H1 (cell line): ENCODE results near the gene RBMS1. TPM values are rescaled to one million over a fixed set of nuclear protein-coding genes. Genes with fewer than 3 reads are reported as not detected.

Source experiments
- ASH2L ChIP-seq: fragments of 200-600, 300-600 bp; sonication (generic); IDR thresholded peaks from one replicate; pipeline ENCODE4 v1.7.1; 2017; ENCODE audit warnings: low read length
- JUN ChIP-seq: IDR thresholded peaks from 2 replicates; pipeline ENCODE4 v1.6.1; 2011; ENCODE audit warnings: low read depth, mild to moderate bottlenecking, improper control_type of control experiment, low read length
- NANOG ChIP-seq: IDR thresholded peaks from 2 replicates; pipeline ENCODE4 v1.6.1; 2011; ENCODE audit warnings: low read length, low read depth, mild to moderate bottlenecking, inconsistent platforms; ENCODE audit not compliant: insufficient read depth, poor library complexity, severe bottlenecking
- SIRT6 ChIP-seq: IDR thresholded peaks from one replicate; pipeline ENCODE4 v1.7.1; 2012; ENCODE audit warnings: low read length, inconsistent platforms
- SUZ12 ChIP-seq: fragments of 200-600 bp; sonication (generic); IDR thresholded peaks from 2 replicates; pipeline ENCODE4 v1.6.1; 2012; ENCODE audit warnings: mild to moderate bottlenecking, inconsistent platforms, low read length, moderate library complexity, mixed read lengths
- polyA plus RNA-seq, 7 experiments: library from polyadenylated mRNA; depleted of rRNA in 3 of 7; stranded (reverse) in 5 of 7; unstranded in 2 of 7; fragments of >200 nt in 5 of 7; fragments of 200-250 nt in 2 of 7; gene quantifications; 1 replicate in 5 of 7; 2 replicates in 1 of 7; 4 replicates in 1 of 7; pipeline versions ENCODE4 v1.2.1 to v1.2.3, GENCODE V29; 2011 to 2013; ENCODE audit warnings: missing spikeins in 2 of 7, mixed read lengths in 2 of 7
- total RNA-seq: library from RNA; stranded (reverse); fragmentation: NEBNext Ultra II Directional; extraction: Animal tissue kit (Norgen Biotek cat#: 25700); gene quantifications from 2 replicates; pipeline ENCODE4 v1.2.1, GENCODE V29; 2021
- TF ChIP-seq, protein P1 (sequence below), 3 experiments: IDR thresholded peaks; 1 replicate in 2 of 3; 2 replicates in 1 of 3; pipeline versions ENCODE4 v1.5.1 to v1.6.1; 2011; ENCODE audit warnings: low read length in 3 of 3, mild to moderate bottlenecking in 3 of 3, inconsistent platforms in 2 of 3, low read depth in 1 of 3, moderate library complexity in 1 of 3; ENCODE audit not compliant: insufficient read depth in 1 of 3; ENCODE audit errors: control extremely low read depth in 1 of 3
- TF ChIP-seq, protein P2 (sequence below): IDR thresholded peaks from 2 replicates; pipeline ENCODE4 v1.6.1; 2012; ENCODE audit warnings: inconsistent platforms

Gene RBMS1
- total and polyA plus RNA-seq, 2 of the 8 experiments (the other 6 are each of a cell fraction or from before 2014, with no cell fraction given) = 53.7 to 60.0 TPM

DNA sequence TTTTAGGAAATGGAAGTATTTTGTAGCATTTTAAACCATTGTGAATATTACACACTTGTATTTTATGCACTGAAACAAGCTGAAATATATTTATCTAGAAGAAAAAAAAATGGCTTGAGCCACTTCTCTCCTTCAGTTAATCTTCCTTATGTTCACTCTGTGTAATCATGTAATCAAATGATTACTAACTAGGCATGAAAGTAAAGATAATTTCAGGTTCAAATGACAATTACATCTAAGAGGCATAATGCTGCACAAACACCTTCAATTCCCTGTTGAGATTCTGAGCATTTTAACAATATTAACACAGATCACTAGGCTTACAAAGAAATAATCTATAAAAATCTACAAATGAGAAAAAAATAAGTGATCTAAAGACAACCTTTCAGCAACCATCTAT lies 173.9 kb downstream of the RBMS1 start (continued):
- TF ChIP-seq, protein P1, sequence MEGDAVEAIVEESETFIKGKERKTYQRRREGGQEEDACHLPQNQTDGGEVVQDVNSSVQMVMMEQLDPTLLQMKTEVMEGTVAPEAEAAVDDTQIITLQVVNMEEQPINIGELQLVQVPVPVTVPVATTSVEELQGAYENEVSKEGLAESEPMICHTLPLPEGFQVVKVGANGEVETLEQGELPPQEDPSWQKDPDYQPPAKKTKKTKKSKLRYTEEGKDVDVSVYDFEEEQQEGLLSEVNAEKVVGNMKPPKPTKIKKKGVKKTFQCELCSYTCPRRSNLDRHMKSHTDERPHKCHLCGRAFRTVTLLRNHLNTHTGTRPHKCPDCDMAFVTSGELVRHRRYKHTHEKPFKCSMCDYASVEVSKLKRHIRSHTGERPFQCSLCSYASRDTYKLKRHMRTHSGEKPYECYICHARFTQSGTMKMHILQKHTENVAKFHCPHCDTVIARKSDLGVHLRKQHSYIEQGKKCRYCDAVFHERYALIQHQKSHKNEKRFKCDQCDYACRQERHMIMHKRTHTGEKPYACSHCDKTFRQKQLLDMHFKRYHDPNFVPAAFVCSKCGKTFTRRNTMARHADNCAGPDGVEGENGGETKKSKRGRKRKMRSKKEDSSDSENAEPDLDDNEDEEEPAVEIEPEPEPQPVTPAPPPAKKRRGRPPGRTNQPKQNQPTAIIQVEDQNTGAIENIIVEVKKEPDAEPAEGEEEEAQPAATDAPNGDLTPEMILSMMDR (IDR thresholded peaks at IDR 0.05; ENCODE audit: control extremely low read depth in 1 of 3, insufficient read depth in 1 of 3, low read depth in 1 of 3, low read length in 3 of 3) = no peak
- no peak for TF ChIP-seq SIRT6
- TF ChIP-seq SUZ12 = no peak
- TF ChIP-seq NANOG = no peak
- TF ChIP-seq, protein P2, sequence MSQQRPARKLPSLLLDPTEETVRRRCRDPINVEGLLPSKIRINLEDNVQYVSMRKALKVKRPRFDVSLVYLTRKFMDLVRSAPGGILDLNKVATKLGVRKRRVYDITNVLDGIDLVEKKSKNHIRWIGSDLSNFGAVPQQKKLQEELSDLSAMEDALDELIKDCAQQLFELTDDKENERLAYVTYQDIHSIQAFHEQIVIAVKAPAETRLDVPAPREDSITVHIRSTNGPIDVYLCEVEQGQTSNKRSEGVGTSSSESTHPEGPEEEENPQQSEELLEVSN = no peak
- no peak for TF ChIP-seq ASH2L
- TF ChIP-seq JUN = no peak
